GM21723 (cell line): ENCODE results near the gene ANO1.

Experiments used
- ATAC-seq: cut with Tn5 transposase; IDR thresholded peaks from one replicate; pipeline ENCODE4 v1.9.1; 2021; ENCODE audit warnings: mild to moderate bottlenecking, moderate library complexity; ENCODE audit not compliant: unreplicated experiment

The ANO1 gene

DNA sequence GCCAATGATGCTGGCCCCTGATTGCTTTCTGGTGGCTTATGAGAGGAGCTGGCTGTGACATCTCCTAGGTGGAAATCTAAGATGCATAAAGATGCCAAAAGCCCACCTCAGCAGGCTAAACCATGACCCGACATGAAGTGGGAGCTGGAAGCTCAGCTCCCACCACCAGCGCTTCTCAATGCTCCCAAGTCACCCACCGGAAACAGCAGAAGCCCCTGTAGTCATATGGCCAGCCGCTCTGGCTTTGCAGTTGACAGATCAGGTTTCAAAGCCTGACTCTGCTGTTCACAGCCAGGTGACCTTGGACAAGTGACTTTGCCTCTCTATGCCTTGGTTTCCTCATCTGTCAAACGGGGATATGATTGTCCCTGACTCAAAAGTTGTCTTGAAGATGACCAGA, 29.1 kb upstream of the ANO1 start:
- no peak for ATAC-seq

DNA sequence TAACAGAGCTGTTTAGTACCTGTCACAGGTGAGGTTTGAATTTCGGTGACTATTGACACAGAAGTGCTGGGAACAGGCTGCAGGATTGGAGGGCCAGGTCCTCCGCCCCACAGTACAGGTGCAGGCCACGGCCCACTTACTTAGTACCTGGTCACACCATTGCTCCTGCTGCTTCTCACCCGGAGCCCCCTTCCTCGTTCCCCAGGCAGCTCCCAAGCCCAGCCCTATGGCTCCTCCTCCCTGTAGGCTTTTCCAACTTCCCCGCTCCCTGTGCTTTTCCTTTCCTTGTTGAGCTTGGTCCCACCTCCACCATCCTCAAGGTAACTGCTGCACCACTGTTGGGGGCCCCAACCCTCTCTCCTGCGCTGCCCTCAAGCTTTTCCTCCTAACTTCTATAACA, 27.9 kb upstream of the ANO1 start:
- ATAC-seq: no peak

DNA sequence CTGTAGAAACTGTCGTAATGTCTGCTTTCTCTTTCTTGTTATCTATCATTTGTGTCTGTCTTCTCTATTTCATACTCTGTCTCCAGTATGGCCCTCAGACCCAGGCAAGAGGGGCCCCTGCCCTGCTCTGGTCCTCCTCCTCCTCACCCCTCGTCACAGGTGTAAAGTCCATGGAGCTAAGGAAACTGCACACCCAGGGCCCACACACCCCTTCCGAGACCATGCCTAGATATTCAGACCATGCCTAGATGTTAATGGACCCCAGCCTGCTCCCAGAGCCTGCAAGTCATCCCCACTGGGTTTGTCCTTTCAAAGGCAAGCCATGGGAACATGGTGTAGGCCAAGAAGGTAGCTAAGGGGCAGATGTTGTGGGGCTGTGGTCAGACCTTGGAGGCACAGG, 24.1 kb upstream of the ANO1 start:
- ATAC-seq: no peak

DNA sequence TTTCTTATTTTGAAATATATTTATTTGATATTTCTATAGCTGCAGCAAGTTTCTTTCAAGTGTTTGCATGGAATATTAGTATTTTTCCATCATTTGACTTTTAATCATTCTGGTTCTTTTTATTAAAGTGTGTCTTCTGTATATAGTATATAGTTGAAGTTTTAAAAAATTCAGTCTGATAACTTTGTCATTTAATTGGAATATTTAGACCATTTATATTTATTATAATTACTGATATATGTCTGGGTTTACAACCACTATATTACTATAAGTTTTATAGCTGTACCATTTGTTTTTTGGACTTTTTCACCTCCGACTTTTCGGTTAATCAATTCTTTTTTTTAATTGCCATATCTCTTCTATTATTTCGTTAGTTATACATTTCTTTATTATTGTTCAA, 22.7 kb upstream of the ANO1 start:
- no peak for ATAC-seq

DNA sequence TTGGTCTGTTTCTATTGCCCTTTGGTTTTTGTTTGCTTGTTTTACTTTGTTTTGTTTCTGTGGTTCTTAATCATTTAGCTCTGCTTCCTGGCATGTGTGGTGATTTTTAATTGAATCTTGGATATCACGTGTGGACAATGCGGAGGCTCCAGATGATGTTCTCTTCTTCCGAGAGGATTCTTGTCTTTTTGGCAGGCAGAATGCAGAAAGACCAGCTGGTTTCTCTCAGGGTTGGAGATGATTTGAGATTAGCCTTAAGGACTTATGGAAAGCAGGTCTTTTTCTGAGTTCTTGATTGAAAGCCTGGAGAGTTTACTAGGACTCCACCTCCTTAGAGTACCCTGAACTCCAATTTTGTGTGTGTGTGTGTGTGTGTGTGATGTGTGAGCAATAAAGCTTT, 21.0 kb upstream of the ANO1 start:
- no peak for ATAC-seq

DNA sequence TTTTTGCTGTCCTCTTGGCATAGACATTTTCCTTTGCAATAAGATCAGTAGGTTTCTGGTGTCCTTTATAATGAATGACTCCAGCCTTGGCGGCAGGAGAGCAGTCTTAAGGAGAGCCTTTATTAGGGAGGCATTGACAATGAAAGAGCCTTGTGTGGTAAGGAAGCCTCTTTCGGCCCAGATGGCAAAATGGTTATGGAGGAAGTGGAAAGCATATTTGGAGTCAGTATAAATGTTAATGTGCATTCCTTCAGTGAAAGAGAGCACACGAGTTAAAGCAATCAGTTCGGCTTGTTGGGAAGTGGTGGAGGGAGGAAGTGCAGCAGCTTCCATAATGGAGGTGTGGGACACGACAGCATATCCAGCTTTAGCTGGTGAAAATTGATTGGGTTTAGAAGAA, 18.1 kb upstream of the ANO1 start:
- ATAC-seq: no peak

DNA sequence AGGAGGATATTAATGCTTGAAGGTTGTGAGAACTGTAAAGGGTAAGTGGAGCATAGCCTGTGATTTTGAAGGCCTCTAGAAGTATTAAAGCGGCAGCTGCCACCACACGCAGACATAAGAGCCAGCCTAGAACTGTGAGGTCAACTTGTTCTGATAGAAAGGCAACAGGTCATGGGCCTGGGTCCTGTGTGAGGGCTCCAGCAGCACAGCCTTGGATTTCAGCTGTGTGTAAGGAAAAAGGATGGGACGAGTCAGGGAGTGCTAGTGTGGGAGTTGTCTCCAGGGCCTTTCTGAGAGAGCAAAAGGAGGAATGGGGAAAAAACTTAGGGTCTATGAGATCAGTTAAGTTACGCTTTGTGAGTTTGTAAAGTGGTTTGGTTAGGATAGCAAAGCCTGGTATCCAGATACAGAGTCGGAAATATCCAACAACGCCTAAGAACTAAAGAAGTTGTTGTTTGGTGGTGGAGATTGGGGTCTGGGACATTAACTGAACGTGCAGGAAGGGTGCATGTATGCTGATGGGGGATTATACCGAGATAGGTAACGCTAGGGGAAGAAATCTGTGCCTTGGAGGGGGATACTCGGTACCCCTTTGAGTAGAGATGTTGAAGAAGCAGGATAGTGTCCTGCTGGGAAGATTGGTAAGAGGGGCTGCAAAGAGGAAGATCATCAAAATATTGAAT, 17.4 kb upstream of the ANO1 start:
- no peak for ATAC-seq

DNA sequence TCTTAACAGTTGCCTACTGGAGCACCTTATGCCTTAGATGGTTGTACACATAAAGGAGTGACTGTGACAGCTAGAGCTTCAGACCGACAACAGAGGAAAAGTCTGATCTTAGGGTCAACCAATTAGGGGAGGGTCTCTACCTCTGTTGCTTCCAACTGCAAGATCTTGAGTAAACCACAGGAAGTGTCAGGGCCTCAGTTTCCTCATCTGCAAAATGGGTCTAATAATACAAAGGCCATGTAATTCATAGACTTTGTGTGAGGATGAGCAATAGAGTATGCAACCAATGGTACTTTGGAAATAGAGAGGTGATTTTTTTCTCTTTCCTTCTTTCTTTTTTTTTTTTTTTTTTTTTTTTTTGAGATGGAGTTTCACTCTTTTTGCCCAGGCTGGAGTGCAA, 16.4 kb upstream of the ANO1 start:
- no peak for ATAC-seq

DNA sequence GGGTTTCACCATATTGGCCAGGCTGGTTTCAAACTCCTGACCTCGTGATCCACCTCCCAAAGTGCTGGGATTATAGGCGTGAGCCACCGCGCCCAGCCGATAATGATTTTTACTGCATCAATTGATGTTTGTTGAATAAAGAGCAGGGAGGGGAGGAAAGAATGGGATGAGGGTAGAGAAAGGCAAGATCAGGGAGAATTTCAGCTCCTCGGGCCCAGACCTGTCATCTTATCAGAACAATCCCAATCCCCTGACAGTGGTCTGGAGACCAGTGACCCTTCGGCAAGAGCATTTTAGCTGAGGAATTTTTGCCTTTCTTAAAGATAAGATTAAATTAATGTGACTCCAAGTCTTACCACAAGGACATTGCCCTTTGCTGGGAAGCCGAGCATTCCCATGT, 15.0 kb upstream of the ANO1 start:
- no peak for ATAC-seq

DNA sequence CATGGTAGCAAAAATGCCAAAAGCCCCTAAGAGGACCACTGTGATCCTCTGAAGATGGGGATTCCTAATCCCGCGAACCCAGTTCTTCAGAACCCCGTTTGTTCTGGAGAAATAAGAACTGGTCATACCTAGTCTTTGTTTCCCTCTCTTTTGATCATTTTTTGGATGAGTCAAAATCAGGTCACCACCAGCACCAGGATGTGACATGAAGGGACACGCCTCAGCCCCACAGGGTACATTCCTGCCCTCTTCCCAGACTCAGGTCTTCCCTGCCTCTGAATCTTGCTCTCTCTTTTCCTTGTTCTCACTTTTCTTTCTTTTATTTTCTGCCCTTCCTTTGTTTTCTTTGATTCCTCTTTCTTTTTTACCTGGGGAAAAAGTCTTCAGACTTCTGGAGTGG, 14.6 kb upstream of the ANO1 start:
- ATAC-seq: no peak

DNA sequence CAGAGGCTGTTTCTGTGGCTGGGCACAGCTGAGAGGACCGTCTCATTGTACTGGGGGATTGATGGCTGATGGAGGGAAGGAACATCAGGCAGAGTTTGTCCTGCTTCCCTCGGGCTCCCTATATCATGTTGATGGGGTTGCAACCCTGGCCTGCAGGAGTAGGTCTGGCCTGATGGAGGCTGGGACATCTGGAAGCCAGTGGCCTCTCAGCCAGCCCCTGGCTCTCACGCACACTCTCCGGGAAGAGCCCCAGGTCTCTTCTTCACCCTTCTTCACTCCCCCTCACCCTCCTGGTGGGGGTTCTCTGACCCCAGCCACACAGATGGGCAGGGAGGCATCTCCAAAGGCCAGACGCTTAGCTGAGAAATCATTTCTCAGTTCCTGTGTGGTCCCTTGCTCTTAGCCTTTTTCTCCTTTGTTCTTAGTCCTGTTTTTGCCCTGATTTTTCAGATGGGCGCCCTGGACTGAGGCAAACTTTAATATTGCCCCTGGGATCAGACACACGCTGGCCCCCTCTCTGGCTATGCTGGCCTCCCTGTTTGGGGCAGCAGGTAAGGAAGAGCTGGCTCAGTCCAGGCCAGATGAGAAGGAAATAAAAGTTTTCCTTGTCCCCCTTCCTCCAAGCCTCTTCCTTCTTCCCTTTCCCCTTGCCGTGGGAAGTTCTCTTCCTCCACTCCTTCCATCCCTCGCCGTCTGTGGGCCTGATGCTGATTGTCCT, 13.9 kb upstream of the ANO1 start:
- ATAC-seq: no peak

DNA sequence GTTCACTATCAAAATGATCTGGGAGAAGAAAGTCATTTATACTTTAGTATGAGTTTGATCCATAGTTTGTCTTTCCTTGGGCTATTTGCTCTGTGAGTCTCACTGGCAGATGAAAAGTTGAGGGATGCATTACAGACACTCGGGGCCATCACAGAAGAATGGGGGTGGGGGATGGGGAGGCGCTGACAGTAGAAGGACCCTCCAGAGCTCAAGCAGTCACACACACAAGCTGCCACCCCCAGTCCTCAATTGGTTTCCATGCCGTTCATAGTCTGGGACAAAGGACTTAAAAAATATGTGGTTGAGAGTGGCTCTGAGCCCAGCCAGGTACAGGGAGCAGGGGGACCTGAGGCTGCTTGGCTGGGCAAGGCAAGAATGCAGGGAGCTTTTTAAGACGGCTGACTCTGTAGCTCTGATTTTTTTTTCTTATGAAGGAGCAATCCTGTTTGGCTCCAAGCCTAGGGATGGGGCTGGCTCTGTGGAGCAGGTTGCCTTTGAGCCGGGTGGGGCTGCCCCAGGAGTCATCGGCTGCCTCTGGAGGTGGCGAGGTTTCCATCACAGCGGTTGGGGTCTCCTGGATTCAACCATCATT, 13.3 kb upstream of the ANO1 start:
- ATAC-seq: no peak

DNA sequence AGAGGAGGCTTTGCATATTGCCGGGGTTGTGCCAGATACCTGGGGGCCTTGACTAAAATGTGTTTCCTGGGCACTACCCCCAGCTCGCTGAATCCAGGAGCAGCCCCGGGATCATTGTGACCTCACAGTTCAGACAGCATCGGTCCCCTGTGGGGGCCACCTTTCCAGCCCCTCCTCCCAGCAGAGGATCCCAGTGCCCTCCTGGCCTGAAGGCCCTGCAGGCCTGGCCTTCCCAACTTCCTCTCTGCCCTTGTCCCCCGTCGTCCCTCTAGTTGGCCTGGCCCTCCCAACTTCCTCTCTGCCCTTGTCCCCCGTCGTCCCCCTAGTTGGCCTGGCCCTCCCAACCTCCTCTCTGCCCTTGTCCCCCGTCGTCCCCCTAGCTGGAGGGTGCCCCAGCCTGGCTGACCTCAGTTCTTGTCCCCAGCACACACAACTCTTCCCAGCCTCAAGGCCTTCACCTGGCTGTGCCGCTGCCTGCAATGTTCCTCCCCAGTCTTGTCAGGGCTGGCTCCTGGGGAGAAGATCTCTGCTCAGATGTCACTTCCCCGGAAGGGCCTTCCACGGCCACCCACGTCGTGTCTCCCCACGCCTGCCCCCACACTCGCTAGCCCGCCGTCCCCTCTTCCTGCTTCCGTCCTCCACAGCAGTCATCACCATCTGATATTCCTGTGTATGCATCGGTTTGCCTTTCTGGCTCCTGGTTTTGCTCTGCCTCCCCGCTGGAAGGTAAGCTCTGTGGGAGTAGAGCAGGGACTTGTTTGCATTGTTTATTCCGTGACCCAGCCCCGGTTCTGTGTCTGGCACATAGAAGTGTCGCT, 12.6 kb upstream of the ANO1 start:
- ATAC-seq: no peak

DNA sequence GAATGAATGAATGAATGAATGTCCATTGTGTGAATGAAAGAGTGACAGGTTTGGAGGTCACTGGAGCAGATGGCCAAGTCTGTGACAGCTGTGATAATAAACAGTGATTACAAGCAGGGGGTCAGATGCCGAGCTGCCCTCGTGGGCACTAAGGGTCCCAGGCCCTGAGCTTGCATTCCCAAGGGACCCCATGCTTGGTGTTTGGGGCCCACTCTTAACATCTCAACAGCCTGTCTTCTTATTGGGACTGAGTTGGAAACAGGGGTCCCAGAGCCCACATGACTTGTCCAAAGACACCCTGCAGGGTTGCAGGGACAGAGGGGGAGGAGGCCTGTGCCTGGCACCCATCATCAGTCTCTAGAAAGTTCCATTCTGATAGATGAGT, 12.0 kb upstream of the ANO1 start:
- no peak for ATAC-seq

DNA sequence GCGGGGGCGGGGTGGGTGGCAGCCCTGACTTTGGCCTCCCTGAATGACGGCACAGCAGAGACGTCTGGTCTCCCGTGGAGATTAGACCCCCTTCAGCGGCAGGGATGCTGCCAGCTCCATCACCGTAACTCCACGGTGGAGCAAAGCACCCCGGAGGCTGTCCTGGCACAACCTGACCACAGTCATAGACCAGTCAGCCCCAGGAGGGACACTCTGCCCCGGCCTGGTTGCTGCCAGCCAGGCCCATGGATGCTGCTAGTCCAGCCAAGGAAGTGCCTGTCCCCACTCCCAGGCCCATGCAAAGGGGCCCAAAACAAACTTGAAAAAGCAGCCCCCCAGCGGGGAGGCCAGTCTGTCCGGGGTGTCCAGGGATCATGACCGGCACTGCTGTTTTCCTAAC, 11.5 kb upstream of the ANO1 start:
- no peak for ATAC-seq

DNA sequence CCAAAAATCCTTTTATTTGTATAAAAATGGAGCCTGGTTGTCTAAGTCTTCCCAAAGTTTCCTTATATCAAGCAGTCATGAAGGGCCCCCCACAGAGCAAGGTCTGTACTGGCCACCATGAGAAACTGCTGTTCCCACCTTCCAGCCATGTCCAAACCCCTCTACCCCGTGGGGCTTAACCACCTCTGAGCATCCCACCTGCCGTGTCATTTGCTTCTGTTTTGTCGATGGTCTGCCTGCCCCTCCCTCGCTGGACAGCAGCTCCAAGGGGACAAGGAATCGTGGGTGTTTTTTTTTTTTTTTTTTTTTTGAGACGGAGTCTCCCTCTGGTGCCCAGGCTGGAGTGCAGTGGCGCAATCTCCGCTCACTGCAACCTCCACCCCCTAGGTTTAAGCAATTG, 11.1 kb upstream of the ANO1 start:
- no peak for ATAC-seq

DNA sequence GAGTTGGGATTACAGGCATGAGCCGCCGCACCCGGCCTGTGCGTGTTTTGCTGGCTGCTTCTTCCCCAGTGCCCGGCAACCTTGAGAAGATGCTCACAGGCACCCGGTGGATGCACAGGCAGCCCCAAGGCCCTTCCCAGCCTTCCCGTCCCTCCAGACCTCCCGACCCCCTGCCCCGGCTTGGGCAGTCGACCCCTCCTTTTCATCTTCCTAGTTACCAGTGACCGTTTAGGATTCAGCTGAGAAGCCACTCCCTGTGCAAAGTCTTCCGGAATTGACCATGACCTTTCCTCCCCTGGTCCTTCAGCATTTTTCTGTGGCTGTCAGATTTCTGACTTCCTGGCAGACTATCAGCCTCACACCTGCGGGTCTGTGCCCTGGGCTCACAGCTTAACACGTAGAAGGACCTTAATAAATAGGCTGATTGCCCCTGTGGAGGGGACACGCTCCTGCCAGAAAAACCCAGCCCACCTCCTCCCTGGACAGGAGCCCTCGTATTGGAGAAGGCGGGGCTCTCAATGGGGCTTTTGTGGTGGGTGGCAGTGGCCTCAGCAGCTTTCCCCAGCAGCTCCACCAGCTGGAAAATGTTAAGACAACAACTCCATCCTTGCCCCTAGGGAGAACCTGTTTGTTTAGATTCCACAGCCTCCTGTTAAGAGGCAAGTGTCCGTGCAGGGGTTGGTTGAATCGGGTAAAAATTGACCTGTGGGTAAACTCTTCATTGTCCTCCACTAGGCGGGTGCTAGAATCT, 10.4 kb upstream of the ANO1 start:
- no peak for ATAC-seq

DNA sequence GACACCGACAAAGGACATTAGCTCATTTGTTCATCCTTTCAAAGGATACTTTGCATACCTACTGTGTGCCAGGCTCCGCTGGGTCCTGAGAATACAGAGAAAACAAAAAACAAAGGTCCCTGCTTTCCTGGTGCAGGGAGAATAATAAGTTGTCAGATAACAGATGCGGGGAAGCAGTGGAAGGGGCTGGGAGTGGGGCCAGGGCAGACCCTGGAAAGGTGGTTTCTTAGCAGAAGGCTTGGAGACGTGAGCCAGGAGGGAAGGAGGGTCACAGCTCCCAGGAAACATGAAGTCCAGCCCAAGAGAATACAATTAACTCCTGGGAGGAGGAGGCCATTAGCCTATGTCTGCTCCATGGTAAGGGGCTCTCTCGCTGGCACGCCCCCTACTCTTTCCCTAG, 9.8 kb upstream of the ANO1 start:
- no peak for ATAC-seq

DNA sequence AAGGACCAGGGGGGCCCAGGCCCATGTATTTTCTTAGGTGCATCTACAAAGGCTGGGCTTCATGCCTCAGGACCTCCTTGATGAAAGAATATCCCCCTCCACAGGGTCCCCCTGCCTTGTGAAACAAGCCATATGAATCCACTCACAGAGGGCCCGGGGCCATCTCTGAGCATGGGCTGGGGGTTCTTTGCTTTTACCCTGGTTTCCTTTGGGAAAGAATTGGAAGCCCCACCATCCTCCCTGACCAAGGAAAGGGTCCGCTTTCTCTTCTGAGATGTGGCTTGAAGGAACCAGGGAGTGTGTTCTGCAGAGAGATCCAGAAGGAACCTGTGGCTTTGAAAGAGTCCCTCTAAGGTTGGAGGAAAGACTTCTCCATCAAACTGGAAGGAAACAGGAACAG, 9.2 kb upstream of the ANO1 start:
- ATAC-seq: no peak

DNA sequence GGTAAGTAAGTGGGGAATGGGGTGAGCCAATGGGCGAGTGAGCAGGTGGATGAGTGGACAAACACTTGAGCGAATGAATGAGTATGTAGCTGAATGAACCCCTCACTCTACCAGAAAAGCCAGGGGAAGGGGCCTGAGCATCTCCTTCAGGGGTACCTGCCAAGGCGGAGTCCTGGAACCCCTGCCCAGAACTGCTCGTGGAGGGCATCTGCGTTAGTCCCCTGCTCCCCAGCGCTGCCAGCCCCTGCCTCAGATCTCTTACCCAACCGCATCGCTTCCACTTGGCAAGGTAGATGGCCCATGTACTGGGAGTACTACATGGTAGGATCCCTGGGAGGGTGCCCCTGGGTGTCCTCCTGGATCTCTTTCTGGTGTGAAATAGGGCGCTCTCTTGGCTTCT, 7.4 kb upstream of the ANO1 start:
- no peak for ATAC-seq

DNA sequence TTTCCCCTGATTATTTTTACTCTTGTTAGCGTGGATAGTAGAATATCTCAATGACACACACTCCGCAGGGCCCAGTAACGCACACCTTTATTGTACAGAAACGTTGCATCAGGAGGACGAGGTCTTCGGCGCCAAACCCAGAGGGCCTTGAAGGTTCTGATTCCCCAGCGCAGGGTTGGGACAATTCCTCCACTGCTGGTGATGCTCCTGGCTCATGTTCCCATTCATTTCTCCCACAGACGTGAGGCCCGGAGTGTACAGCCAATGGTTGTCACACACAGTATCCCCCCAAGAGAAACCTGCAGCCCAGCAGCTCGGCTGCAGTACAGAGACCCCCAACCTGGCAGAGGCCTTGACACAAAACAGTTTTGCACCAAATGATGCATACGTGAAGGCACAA, 6.1 kb upstream of the ANO1 start:
- ATAC-seq: no peak
